Uterine smooth muscle cell (primary cell): ENCODE results near the gene RPF1. TPM values are rescaled to one million over a fixed set of nuclear protein-coding genes. Genes with fewer than 3 reads are reported as not detected.

Source experiments
- total RNA-seq: library from RNA; depleted of rRNA; stranded (reverse); fragments of >200 nt; gene quantifications from 2 replicates; pipeline ENCODE4 v1.2.3, GENCODE V29; 2014

Gene RPF1, protein sequence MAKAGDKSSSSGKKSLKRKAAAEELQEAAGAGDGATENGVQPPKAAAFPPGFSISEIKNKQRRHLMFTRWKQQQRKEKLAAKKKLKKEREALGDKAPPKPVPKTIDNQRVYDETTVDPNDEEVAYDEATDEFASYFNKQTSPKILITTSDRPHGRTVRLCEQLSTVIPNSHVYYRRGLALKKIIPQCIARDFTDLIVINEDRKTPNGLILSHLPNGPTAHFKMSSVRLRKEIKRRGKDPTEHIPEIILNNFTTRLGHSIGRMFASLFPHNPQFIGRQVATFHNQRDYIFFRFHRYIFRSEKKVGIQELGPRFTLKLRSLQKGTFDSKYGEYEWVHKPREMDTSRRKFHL
- total RNA-seq = 32.7 and 44.7 TPM in 2 replicates

DNA sequence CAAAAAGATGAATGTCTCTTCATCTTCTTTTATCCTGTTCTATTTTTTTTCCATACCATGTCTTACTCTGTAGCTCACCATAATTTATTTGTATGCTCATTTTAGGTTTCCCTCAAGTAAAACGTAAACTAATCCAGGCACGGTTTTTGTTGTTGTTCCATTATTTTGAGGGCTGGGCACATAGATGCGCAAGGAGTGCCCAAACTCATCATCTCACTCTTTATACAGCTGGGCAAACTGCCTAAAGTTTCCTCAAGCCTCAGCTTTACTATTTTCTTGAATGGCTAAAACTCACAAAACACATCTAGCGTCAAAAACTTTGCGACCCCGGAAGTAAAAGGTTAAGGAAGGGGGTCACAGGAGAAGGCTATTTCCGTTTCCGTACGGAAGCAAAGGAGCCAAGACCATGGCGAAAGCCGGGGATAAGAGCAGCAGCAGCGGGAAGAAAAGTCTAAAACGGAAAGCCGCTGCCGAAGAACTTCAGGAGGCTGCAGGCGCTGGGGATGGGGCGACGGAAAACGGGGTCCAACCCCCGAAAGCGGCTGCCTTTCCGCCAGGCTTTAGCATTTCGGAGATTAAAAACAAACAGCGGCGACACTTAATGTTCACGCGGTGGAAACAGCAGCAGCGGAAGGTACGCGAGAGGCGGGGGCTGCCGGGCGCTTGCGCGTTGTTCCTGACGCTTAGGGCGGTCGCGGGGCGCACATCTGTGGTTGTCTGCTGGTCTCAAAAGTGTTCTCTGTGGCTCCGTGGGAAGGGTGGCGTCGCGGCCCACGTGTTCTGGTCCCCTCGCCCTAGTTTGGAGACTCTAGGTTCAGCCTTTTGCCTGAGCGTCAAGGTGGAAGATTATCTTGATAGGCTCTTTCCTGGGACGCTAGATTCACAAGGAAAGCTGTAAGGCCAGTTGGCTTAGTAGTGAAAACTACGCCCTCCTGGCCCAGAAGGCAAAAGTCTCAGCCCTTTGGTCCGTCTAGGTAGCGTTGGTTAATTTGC is at the start of gene RPF1:
RPF1 (plus strand) TSS at position 391 of the 993 bp plus-strand sequence; CDS start at position 407, 16 bp downstream.

DNA sequence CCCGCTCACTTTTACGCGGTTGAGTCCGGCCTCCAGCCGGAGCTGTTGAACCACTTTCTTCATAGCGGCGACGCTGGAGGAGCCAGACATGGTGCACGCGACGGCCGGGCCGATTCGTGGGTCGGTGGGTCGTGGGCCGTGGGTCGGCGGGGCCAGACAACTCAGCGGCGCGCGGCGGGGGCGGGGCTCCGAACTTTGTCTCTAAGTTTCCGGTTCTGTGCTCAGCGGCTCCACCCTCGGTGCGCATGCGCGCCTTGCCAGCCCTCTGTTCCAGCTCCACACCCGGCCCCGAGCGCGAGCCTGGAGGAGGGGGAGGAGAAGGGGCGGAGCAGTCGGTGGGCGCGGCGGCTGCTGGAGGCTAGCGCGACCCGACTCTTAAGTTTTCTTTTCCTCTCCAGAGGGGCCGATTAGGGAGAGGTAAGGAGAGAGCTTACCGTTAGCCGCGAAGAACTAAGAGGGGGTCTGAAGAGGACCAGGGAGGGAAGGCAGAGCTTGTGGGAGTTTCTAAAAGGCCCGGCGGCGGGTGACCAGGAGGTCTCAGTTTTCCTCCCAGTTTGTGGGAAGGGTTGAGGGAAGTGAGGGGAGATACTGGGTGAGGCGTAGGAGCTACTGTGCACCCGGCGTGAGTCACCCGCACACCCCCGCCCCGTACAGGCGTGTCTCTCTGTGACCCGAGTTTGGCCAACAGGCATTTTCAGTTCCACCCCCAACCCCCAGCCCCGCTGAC is 27.1 kb downstream of the RPF1 start, which contains the start of the genes GNG5 and SPATA1:
GNG5 (minus strand) TSS at position 580 of the 727 bp plus-strand sequence; CDS start at position 90, 490 bp downstream.
SPATA1 (plus strand) TSS at position 385 of the 727 bp plus-strand sequence. CDS start 9,974 bp downstream, outside the sequence.

Other genes with a start within 250 kb of the RPF1 start
- gene SAMD13, start 177.6 kb upstream of the RPF1 start, total RNA-seq = 0.25 and 0.77 TPM in 2 replicates
- not detected in 2 replicates for gene DNASE2B, start 80.8 kb upstream of the RPF1 start, total RNA-seq
- gene SPATA1, start 27.1 kb downstream of the RPF1 start, total RNA-seq = 0.37 and 1.1 TPM in 2 replicates
- 11.4 and 15.4 TPM in 2 replicates for gene GNG5, start 27.3 kb downstream of the RPF1 start, total RNA-seq
- gene CTBS, start 95.2 kb downstream of the RPF1 start, total RNA-seq = 11.6 and 16.4 TPM in 2 replicates
- 58.5 and 83.6 TPM in 2 replicates for gene SSX2IP, start 211.2 kb downstream of the RPF1 start, total RNA-seq